DLD1 (cell line): ENCODE data around the gene SUFU.
"Not testable (repeated sequence)": the region's sequence is repeated elsewhere in the genome, so short reads cannot be mapped to it uniquely, and the experiment has no call there.

Experiments
- in situ Hi-C: cut with HindIII; loops from 2 replicates; pipeline ENCODE4 v1.10.0; 2017; ENCODE audit warnings: low sequenced_read_pairs

Gene SUFU

DNA sequence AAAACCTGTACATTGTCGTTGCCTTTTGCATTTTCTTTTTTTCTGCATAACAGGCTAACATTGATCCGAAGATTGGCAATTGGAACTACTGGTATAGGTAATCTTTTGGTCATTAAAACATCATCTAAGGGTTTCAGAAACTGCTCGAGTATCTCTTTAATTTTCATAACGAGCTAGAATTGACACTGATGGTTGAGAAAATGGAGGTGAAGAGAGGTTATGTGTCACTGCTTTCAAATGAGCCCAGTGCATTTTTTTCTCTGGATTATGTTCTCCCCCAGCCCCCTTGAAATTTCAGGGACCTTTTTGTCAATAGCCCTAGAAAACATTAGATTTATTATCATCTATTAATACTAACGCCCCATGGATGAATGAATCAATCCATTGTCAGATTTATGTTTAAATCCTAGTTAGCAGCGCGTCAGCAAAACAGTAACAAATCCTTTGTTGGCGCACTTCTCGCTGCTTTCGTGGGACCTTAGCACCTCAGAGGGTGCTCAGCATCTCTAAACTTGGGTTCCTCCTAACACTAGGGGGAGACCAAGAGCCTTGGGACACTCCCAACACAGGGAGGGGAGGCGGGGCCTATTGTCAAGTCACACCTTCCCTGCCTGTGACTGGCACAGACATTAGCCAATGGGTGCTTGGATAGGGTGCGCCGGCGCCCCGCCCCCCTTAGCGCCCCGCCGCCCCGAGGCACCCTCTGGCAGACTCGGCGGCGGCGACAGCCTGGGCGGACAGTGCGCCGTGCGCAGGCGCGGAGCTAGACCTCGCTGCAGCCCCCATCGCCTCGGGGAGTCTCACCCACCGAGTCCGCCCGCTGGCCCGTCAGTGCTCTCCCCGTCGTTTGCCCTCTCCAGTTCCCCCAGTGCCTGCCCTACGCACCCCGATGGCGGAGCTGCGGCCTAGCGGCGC lies at the start of gene SUFU:
Gene SUFU (plus strand): TSS at position 709 of the 915 bp plus-strand sequence. CDS start 181 bp downstream, at position 890.
- in situ Hi-C loops = no loop called here

DNA sequence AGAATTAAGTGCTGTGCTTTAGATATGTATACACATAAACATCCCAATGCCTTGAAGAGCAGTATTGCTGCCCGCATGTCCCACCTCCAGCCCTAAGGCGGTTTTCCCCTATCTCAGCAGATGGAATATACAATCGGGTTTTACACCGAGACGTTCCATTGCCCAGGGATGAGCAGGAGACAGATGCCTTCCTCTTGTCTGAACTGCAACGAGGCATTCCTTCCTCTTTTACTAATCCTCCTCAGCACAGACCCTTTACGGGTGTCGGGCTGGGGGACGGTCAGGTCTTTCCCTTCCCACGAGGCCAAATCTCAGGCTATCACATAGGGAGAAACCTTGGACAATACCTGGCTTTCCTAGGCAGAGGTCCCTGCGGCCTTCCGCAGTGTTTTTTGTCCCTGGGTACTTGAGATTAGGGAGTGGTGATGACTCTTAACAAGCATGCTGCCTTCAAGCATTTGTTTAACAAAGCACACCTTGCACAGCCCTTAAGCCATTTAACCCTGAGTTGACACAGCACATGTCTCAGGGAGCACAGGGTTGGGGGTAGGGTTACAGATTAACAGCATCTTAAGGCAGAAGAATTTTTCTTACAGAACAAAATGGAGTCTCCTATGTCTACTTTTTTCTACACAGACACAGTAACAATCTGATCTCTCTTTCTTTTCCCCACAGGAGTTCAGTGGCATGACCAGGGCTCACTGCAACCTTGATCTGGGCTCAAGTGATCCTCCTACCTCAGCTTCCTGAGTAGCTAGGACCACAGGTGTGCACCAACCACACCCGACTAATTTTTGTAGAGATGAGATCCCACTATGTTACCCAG lies 48.9 kb upstream of the SUFU start:
- in situ Hi-C loops = not testable (repeated sequence)

DNA sequence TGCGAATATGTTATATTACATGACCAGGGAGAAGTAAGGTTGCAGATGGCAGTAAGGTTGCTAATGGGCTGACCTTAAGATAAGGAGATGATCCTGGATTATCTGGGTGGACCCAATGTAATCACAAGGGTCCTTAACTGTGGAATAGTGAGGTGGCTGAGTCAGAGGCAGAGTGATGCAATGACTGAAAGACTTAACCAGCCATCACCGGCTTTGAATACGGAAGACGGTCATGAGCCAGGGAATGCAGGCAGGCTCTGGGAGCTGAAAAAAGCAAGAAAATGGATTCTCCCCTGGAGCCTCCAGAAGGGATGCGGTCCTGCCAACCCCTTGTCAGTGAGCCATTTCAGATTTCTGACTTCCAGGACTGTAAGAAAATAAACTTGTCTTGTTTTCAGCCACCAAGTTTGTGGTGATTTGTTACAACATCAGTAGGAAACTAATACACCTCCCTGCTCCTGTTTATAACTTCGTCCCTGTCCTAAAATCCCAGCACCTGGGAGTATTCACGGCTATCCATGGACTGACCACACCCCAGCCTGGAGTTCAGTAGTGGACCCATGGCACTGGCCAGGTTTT lies 47.8 kb upstream of the SUFU start:
- in situ Hi-C loops = no loop called here

DNA sequence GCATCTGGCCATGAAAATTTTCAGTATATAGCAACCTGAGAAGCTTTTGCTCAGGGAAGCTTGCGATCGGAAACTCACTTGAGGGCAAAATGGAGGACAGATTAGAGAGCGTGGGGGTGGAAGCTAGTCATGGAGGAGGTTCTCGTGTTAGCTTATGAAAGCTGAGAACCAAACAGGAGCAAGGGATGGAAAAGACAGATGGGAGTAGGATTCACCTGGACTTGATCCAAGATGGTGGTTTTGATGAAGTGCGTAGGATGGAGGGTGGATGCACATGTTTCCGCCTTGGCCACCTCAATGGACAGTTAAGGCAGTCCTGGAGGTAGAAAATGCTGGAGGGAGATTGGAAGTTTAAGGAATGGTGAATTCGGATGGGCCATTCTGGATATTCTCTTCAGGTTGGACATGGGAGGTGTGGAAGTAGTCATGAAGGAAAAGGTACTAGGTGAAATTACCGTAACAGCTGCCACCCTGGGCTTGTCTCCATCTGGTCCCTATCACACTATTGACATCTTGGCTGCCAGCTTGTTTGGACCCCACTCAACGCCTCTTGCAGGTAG lies 46.1 kb upstream of the SUFU start:
- in situ Hi-C loops = no loop called here

DNA sequence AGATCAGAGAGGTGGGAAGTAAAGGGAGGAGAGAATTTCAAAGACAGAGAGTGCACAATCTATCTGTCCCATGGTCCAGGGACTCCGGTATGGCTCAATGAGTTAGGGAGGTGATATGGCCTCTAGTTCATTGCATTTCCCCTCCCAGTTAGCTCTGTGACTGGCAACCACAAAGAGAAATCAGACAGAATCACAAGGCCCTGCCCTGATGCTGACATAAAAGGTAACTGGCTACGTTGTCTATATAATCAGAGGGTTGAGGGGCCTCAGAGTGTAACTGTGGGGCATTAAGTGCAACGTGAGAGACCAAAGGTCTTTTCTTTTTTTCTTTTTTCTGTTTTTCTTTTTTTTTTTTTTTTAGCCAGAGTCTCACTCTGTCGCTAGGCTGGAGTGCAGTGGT lies 45.1 kb upstream of the SUFU start:
- in situ Hi-C loops = no loop called here

DNA sequence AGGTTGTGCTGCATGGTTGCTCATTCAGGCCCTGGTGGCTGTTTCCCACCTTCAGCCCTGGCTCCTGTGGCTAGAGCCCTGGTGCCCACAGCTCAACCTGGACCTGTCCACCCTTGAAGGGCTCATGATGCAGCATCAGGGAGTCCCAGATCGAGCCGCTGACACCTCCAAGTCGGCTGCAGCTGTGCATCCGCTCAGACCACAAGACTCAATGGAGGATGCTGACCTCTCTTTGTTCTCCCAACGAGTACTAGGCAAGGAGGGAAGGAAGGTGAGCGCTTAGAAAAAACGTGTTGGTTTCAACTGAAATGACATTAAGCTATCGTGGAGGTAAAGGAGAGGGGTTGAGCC lies 43.0 kb upstream of the SUFU start:
- in situ Hi-C loops = no loop called here

DNA sequence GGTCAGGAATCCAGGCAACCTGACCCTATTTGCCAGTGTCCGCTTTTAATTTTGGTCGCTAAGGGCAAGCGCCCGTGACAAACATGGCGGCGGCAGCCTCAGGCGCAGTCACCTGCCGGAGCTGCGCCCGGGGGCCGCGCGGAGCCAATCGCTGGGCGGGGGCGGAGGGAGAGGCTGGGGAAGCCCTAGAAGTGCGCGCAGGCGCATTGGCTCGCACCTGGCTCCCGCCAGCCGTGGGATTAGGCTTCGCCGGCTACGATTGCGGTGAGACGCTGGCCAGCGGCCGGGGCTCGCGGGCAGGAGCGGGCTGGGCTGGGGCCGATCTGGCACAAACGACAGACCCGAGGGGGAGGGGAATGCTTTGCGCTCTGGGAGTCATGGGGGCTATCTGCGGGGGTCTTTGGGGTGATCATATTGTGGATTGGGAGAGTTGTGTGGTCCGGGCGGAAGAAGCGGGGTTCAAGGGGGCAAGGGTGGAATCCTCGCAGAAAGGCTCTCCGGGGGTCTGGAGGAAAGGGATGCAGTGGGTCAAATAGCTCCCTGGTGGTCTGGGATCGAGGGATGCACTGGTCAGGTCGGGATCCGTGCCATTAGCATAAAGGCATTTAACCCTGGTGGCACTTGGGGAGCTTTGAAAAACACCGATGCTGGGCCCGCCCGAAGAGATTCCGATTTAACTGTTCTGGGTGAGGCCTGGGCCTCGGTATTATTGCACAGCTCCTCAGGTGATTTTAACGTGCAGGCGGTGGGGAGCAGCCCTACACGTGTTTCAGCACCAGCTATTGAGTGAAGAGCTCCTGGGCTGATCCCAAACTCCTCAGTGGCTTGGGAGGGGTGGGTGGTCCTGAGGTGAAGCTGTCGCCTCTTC lies 42.4 kb upstream of the SUFU start:
- in situ Hi-C loops = no loop called here

DNA sequence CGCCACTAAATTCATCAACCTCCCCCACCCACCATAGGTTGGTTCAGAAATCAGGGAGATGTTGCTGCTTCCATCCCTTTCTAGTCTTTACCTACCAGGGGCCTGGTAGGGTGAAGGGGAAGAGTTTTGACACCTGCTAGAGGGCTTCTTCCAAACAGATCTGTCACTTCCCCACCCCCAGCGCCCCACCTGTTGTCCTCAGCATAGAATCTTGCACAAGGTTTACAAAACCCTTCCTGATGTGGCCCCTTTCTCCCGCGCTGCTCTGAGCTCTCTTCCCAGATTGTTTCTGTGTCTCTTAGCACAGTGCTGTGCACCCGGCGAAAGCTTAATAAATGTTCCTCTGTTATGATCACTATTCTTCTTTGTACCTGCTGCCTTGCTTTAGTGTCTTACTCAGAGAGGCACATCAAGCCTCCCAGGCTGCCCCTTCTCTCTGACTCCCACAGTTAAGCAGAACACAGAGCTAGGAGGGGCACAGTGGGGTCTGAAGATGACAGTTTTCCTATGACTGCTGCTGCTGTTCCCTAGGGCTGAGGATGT lies 41.2 kb upstream of the SUFU start:
- in situ Hi-C loops = no loop called here

DNA sequence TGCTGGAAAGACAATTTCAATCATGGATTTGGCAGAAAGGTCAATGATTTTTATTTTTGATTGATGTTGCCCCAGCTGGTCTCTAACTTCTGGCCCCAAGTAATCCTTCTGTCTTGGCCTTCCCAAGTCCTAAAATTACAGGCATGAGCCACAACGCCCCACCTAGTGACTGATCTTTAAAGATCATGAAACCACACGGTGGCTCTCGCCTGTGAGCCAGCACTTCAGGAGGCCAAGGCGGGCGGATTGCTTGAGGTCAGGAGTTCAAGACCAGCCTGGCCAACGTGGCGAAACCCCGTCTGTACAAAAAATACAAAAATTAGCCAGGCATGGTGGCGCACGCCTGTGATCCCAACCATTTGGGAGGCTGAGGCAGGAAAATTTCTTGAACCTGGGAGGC lies 39.8 kb upstream of the SUFU start:
- in situ Hi-C loops = no loop called here

DNA sequence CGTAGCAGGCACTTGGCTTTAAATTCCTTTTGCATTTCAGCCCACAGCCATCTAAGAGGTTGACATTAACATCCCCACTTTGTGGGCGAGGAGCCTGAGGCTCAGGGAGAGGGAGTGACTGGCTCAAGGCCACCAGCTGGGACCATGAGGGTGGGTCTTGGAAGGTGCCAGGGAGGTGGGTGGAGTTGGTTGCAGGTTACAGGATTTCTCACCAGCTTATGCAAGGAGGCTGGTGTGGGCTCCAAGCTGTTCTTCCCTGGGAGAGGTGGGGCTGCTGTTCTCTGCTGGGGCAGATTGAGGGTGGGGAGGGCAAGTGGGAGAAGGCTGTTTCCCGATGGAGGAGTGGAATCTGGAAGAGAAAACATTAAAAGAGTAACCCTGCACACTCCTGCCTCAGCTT lies 38.3 kb upstream of the SUFU start:
- in situ Hi-C loops = no loop called here

DNA sequence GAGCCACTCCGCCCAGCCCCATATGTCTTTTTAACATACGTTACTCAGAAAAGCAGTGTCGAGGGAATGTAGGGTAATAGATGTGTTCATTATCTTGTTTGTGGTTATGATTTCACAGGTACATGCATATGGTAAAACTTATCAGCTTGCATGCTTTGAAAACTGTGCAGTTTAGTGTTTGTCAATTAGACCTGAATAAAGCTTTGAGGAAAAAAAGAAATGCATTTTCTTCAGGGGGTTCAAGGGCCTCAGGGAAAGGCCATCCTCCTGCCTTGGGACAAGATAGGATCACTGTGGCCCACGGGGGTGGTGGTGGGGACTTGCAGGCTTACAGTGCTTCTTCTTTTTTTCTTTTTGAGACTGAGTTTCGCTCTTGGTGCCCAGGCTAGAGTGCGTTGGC lies 36.5 kb upstream of the SUFU start:
- in situ Hi-C loops = no loop called here

DNA sequence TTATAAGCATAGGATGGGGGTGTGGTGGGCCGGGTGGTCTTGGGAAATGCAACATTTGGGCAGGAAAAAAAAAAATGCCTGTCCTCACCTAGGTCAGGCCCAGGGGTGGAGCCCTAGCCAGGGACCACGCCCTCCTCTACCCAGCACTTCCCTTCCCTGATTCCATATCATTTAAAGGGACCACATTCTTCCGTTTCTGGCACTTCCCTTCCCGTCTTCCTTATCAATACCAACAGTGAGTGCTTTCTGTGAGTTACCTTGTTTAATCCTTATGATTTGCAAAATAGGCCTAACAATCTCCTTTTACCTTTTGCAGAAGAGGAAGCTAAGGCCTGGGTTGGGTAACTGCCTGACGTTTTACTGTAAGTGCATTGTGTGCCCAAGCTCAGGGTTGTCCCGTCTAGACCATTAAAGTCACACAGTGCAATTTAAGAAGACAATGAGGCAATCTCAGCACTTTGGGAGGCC lies 35.8 kb upstream of the SUFU start:
- in situ Hi-C loops = no loop called here

DNA sequence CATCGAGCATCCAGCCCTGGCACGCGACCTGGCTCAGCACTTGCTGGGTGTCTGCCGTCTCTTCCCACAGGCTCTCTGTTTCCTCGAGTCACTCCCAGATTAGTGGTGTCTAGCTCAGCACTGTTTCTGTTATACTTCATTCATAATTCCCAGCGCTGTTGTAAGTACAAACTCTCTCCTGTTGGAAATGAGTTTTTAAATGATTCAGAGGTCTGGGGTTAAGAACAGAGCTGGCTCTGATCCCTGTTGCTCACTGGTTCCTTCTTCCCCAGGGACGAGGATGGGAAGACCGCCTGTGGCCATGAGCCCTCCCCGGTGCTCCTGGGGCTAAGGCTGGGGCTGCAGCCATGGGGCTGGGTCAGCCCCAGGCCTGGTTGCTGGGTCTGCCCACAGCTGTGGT lies 35.1 kb upstream of the SUFU start:
- in situ Hi-C loops = no loop called here

DNA sequence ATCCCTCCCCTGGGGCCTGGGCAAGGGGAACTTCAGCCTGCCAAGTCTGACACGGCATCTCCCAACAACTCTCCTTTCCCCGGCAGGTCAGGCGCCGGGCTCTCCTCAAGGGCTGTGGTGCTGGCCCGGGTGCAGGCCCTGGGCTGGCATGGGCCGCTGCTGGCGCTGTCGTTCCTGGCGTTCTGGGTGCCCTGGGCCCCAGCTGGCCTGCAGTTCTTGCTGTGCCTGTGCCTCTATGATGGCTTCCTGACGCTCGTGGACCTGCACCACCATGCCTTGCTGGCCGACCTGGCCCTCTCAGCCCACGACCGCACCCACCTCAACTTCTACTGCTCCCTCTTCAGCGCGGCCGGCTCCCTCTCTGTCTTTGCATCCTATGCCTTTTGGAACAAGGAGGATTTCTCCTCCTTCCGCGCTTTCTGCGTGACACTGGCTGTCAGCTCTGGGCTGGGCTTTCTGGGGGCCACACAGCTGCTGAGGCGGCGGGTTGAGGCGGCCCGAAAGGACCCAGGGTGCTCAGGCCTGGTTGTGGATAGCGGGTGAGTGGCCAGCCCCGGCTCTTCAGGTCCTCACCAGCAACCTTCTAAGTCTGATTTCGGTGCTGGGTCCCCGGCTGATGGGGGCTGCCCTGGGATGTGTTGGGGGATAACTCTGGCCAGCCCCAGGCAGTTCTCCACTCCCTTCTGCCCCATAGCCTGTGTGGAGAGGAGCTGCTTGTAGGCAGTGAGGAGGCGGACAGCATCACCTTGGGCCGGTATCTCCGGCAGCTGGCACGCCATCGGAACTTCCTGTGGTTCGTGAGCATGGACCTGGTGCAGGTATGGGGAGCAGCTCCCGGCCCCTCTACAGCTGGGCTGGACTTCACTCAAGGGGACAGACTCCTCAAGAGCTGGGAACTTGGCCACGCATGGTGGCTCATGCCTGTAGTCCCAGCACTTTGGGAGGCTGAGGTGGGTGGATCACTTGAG lies 32.9 kb upstream of the SUFU start:
- in situ Hi-C loops = no loop called here

DNA sequence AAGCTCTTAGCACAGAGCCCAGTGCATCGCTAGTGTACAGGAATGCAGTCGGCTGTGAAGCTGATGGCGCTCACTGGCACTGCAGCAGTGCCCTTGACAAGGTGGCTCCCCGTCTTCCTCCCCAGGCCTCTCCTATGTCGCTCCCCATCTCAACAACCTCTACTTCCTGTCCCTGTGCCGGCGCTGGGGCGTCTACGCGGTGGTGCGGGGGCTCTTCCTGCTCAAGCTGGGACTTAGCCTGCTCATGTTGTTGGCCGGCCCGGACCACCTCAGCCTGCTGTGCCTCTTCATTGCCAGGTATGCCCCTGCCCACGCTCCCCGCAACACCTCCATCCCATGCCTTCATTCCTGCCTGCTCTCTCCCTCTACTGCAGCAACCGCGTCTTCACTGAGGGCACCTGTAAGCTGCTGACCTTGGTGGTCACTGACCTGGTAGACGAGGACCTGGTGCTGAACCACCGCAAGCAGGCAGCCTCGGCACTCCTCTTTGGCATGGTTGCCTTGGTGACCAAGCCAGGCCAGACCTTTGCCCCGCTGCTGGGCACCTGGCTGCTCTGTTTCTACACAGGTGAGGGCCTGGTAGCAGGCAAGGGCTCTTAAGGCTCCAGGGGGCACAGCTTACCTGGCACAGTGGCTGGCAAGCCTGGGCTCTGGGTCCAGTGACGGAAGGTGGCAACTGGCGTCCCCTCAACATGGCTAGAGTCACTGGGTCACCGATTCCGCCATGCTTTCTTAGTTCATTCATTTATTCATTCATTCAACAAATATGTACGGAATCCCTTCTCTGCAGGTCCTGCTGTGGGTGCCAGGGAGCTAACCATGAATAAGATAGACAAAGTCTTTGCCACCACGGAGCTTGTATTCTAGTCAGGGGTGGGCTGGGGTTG lies 30.1 kb upstream of the SUFU start:
- in situ Hi-C loops = no loop called here

DNA sequence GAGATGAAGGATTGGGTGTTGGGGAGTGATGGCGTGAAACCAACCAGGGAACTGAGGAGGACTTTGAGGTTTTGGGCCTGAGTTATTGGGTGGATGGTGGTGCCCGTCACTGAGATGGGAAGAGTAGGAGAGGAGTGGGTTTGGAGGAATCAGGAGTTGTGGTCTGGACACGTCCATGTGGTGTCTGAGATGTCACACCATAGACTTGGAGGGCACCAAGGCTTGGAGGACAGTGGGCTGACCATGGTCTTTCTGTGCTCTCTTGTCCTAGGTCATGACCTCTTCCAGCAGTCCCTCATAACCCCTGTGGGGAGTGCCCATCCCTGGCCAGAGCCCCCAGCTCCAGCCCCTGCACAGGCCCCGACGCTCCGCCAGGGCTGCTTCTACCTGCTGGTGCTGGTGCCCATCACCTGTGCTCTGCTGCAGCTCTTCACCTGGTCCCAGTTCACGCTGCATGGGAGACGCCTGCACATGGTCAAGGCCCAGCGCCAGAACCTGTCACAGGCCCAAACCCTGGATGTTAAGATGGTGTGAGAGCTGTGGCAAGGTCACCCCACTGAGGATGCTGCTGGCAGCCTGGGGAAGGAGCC lies 28.2 kb upstream of the SUFU start:
- in situ Hi-C loops = loop anchor here (25.0 kb wide), 1 partner anchor 113 kb away; no protein-coding TSS in a partner anchor

DNA sequence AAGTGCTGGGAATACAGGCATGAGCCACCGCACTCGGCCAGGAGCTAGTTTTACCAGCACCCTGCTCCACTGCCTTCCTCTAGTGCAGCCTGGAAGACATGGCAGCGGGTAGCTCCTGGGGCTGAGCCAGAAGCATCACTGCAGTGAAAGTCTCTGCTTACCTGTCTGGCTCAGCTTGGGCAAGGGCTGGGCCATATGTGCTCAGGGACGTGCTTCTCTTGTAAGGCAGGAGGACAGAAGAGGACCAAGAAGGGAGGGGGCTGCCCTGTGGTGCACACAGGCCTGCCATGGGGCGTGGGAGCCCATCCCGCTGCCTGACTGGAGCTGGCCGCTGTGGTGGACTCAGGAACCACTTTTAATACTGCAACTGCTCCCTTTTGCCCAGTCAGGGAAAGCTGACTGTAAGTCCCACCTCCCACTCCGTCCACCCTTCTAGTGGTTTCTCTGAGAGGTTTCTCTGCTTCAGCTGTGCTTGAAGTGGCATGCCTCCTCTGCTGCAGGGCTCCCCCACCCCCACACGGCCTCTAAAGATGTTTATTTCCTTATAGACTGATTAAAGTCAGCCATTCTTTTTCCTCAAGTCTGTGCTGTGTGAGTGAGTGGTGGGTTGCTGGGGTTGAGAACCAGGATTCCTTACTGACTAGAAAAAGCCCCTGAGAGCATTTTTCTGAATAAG lies 27.2 kb upstream of the SUFU start:
- in situ Hi-C loops = loop anchor here (25.0 kb wide), 1 partner anchor 114 kb away; no protein-coding TSS in a partner anchor
